ENCODE results near the gene PRPF39. TPM values are rescaled to one million over a fixed set of nuclear protein-coding genes. Genes with fewer than 3 reads are reported as not detected.

Gene PRPF39
- total and polyA plus RNA-seq, 2 donors from 2014 or later, result 15.4 to 35.6 TPM

DNA sequence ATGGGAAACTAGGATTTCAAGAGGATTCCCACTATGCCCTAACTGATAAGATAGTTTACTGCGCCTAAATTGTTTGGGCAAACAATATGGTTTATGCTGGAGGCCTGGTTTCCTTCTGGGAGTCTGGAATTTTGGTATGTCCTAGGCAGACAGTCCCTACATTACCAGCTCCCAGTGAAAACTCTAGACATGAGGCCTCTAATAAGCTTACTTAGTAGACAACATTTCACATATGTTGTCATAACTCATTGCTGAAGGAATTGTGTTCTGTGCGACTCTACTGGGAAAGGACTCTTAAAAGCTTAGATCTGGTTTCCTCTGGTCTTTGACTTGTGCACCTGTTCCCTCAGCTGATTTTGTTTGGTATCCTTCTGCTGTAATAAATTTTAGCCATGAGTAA lies 18.0 kb upstream of the PRPF39 start:
- intact Hi-C loops (cut with DNase I), result no loop called here
- no peaks in the 10 kb centered on the region for H3K4me1 ChIP-seq (ENCODE audit: control insufficient read depth in 2 of 3, insufficient read depth in 2 of 3, low read depth in 1 of 3, low read length in 3 of 3)
- no peak overlapping the region for H3K4me3 ChIP-seq (ENCODE audit: low read length in 3 of 3)
- DNase-seq, result no peak
- H3K27ac ChIP-seq (ENCODE audit: low read depth in 2 of 2, low read length in 2 of 2), result no peak overlapping the region
- peaks cover 0 to 2% (median 0%) of the 10 kb centered on the region in 3 donors for H3K36me3 ChIP-seq (ENCODE audit: control insufficient read depth in 2 of 3, insufficient read depth in 3 of 3, low read length in 3 of 3)
- TF ChIP-seq, protein P1, sequence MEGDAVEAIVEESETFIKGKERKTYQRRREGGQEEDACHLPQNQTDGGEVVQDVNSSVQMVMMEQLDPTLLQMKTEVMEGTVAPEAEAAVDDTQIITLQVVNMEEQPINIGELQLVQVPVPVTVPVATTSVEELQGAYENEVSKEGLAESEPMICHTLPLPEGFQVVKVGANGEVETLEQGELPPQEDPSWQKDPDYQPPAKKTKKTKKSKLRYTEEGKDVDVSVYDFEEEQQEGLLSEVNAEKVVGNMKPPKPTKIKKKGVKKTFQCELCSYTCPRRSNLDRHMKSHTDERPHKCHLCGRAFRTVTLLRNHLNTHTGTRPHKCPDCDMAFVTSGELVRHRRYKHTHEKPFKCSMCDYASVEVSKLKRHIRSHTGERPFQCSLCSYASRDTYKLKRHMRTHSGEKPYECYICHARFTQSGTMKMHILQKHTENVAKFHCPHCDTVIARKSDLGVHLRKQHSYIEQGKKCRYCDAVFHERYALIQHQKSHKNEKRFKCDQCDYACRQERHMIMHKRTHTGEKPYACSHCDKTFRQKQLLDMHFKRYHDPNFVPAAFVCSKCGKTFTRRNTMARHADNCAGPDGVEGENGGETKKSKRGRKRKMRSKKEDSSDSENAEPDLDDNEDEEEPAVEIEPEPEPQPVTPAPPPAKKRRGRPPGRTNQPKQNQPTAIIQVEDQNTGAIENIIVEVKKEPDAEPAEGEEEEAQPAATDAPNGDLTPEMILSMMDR (IDR thresholded peaks at IDR 0.05; ENCODE audit: borderline replicate concordance, extremely low read depth, insufficient read depth), result no peak
- H3K27me3 ChIP-seq (ENCODE audit: control insufficient read depth, insufficient read depth, low read length), result no peaks in the 10 kb centered on the region
- H3K9me3 ChIP-seq (ENCODE audit: control insufficient read depth in 2 of 3, insufficient read depth in 1 of 3, low read length in 3 of 3), result no peaks in the 10 kb centered on the region
- H3K9ac ChIP-seq (ENCODE audit: low read length in 3 of 3), result no peak overlapping the region
- no peak for FAIRE-seq

DNA sequence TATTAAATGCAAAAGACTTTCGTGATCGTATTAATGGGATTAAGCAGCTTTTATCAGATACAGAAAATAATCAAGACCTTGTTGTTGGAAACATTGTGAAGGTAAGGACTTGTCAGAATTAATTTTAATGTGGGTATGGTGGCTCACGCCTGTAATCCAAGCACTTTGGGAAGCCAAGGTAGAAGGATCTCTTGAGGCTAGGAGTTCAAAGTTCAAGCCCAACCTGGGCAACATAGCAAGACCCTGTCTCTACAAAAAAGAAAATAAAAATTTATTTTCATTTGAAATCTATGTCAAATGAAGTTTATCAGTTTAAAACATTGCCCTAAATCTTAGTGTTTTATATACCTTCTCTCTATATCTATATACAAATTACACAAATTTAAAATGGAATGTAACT lies 17.2 kb upstream of the PRPF39 start:
- Histone ChIP-seq H3K4me3 (ENCODE audit: low read length in 3 of 3) (no peak overlapping the region), H3K27me3 (ENCODE audit: control insufficient read depth, insufficient read depth, low read length) (no peaks in the 10 kb centered on the region), H3K27ac (ENCODE audit: low read depth in 2 of 2, low read length in 2 of 2) (no peak overlapping the region), H3K36me3 (ENCODE audit: control insufficient read depth in 2 of 3, insufficient read depth in 3 of 3, low read length in 3 of 3) (peaks cover 0 to 2% (median 0%) of the 10 kb centered on the region in 3 donors), H3K4me1 (ENCODE audit: control insufficient read depth in 2 of 3, insufficient read depth in 2 of 3, low read depth in 1 of 3, low read length in 3 of 3) (no peaks in the 10 kb centered on the region), H3K9ac (ENCODE audit: low read length in 3 of 3) (no peak overlapping the region), H3K9me3 (ENCODE audit: control insufficient read depth in 2 of 3, insufficient read depth in 1 of 3, low read length in 3 of 3) (no peaks in the 10 kb centered on the region)
- no peak for FAIRE-seq
- DNase-seq, result no peak
- intact Hi-C loops (cut with DNase I), result no loop called here
- TF ChIP-seq, protein P1 (IDR thresholded peaks at IDR 0.05; ENCODE audit: borderline replicate concordance, extremely low read depth, insufficient read depth), result no peak

GRCh38 chr14:45068396-45068795 lies 15.5 kb upstream of the PRPF39 start:
- Histone ChIP-seq H3K27me3 (ENCODE audit: control insufficient read depth, insufficient read depth, low read length) (no peaks in the 10 kb centered on the region), H3K4me3 (ENCODE audit: low read length in 3 of 3) (no peak overlapping the region), H3K4me1 (ENCODE audit: control insufficient read depth in 2 of 3, insufficient read depth in 2 of 3, low read depth in 1 of 3, low read length in 3 of 3) (no peaks in the 10 kb centered on the region), H3K9me3 (ENCODE audit: control insufficient read depth in 2 of 3, insufficient read depth in 1 of 3, low read length in 3 of 3) (no peaks in the 10 kb centered on the region), H3K27ac (ENCODE audit: low read depth in 2 of 2, low read length in 2 of 2) (no peak overlapping the region), H3K36me3 (ENCODE audit: control insufficient read depth in 2 of 3, insufficient read depth in 3 of 3, low read length in 3 of 3) (peaks cover 0 to 3% (median 2%) of the 10 kb centered on the region in 3 donors), H3K9ac (ENCODE audit: low read length in 3 of 3) (no peak overlapping the region)
- TF ChIP-seq, protein P1 (IDR thresholded peaks at IDR 0.05; ENCODE audit: borderline replicate concordance, extremely low read depth, insufficient read depth), result no peak
- DNase-seq (no peak), FAIRE-seq (no peak)
- intact Hi-C loops (cut with DNase I), result no loop called here

DNA sequence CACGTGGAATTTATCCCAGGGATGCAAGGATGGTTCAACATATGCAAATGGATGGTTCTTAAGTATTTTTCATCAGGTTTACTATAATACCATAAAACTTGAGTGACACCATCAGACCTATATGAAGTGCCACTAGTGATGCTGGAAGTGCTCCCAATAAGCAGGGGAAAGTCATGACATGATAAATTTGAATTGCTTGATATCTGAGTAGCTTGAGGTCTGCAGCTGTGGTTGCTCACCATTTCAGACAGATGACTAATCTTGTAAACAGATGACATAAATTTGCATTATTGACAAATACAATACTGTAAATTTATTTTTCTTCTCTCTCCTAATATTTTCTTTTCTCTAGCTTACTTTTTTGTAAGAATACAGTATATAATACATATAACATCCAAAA lies 13.7 kb upstream of the PRPF39 start:
- no peak for FAIRE-seq
- no peak overlapping the region for H3K4me3 ChIP-seq (ENCODE audit: low read length in 3 of 3)
- H3K4me1 ChIP-seq (ENCODE audit: control insufficient read depth in 2 of 3, insufficient read depth in 2 of 3, low read depth in 1 of 3, low read length in 3 of 3), result no peaks in the 10 kb centered on the region
- TF ChIP-seq, protein P1 (IDR thresholded peaks at IDR 0.05; ENCODE audit: borderline replicate concordance, extremely low read depth, insufficient read depth), result no peak
- H3K9me3 ChIP-seq (ENCODE audit: control insufficient read depth in 2 of 3, insufficient read depth in 1 of 3, low read length in 3 of 3), result no peaks in the 10 kb centered on the region
- no peak overlapping the region for H3K9ac ChIP-seq (ENCODE audit: low read length in 3 of 3)
- no peaks in the 10 kb centered on the region for H3K27me3 ChIP-seq (ENCODE audit: control insufficient read depth, insufficient read depth, low read length)
- peaks cover 0 to 5% (median 2%) of the 10 kb centered on the region in 3 donors for H3K36me3 ChIP-seq (ENCODE audit: control insufficient read depth in 2 of 3, insufficient read depth in 3 of 3, low read length in 3 of 3)
- intact Hi-C loops (cut with DNase I), result no loop called here
- DNase-seq, result no peak
- no peak overlapping the region for H3K27ac ChIP-seq (ENCODE audit: low read depth in 2 of 2, low read length in 2 of 2)
